ENCODE results near the gene KITLG. TPM values are rescaled to one million over a fixed set of nuclear protein-coding genes. Genes with fewer than 3 reads are reported as not detected.
"Not testable (repeated sequence)": the region's sequence is repeated elsewhere in the genome, so short reads cannot be mapped to it uniquely, and the experiment has no call there.

KITLG gene
- total RNA-seq, 2 donors from 2014 or later = 0.50 TPM; not detected in 1

GRCh38 chr12:88516811-88517210 is 63.5 kb downstream of the KITLG start:
- DNase-seq (no peak), ATAC-seq (no peak)
- Mint-ChIP-seq H3K4me3 (no peak overlapping the region), H3K36me3 (ENCODE audit: low read depth) (no peaks in the 10 kb centered on the region), H3K27ac (no peak overlapping the region), H3K27me3 (no peaks in the 10 kb centered on the region), H3K4me1 (peaks cover 2% of the 10 kb centered on the region)
- H3K9me3 ChIP-seq (ENCODE audit: control insufficient read depth, low read length, poor library complexity, severe bottlenecking) = no peaks in the 10 kb centered on the region

GRCh38 chr12:88510843-88511242 is 69.4 kb downstream of the KITLG start:
- no peak for DNase-seq
- H3K9me3 ChIP-seq (ENCODE audit: control insufficient read depth, low read length, poor library complexity, severe bottlenecking) = no peaks in the 10 kb centered on the region
- no peak for ATAC-seq
- Mint-ChIP-seq H3K4me1 (no peaks in the 10 kb centered on the region), H3K27ac (no peak overlapping the region), H3K27me3 (no peaks in the 10 kb centered on the region), H3K36me3 (ENCODE audit: low read depth) (no peaks in the 10 kb centered on the region), H3K4me3 (no peak overlapping the region)

GRCh38 chr12:88509851-88510250 is 70.4 kb downstream of the KITLG start:
- H3K9me3 ChIP-seq (ENCODE audit: control insufficient read depth, low read length, poor library complexity, severe bottlenecking) = no peaks in the 10 kb centered on the region
- no peaks in the 10 kb centered on the region for H3K4me1 Mint-ChIP-seq
- no peaks in the 10 kb centered on the region for H3K36me3 Mint-ChIP-seq (ENCODE audit: low read depth)
- ATAC-seq = no peak
- H3K27ac Mint-ChIP-seq = no peak overlapping the region
- no peaks in the 10 kb centered on the region for H3K27me3 Mint-ChIP-seq
- H3K4me3 Mint-ChIP-seq = no peak overlapping the region
- no peak for DNase-seq

- no peaks in the 10 kb centered on the region for H3K9me3 ChIP-seq (ENCODE audit: control insufficient read depth, low read length, poor library complexity, severe bottlenecking)
- Mint-ChIP-seq H3K27ac (no peak overlapping the region), H3K4me1 (no peaks in the 10 kb centered on the region), H3K36me3 (ENCODE audit: low read depth) (no peaks in the 10 kb centered on the region), H3K27me3 (no peaks in the 10 kb centered on the region), H3K4me3 (no peak overlapping the region)
- ATAC-seq = no peak
- DNase-seq = no peak
Observed at GRCh38 chr12:88509347-88509746, 70.9 kb downstream of the KITLG start.

- not testable (repeated sequence) for H3K27ac Mint-ChIP-seq; H3K27me3 Mint-ChIP-seq; H3K9me3 ChIP-seq (ENCODE audit: control insufficient read depth, low read length, poor library complexity, severe bottlenecking); ATAC-seq; H3K4me3 Mint-ChIP-seq; H3K36me3 Mint-ChIP-seq (ENCODE audit: low read depth); H3K4me1 Mint-ChIP-seq; DNase-seq
Observed at GRCh38 chr12:88507851-88508250, 72.4 kb downstream of the KITLG start.

DNA sequence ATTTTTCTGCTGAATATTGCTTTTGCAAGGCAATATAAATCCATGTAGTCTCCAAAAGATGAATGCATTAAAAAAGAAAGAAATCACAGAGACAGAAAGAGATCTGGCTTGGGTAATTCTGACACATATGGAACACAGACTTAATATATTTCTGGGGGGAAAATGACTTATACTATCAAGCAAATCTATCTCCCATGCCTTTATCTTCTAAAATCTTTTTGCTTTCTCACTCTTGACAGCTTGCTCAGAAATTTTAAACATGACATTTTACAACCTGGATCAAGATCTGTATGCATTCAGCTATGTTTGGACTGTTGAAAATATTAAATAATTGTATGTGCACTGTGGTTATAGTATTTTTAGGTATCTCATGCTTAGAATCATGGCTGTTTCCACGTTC is 73.0 kb downstream of the KITLG start:
- H3K4me3 Mint-ChIP-seq = no peak overlapping the region

DNA sequence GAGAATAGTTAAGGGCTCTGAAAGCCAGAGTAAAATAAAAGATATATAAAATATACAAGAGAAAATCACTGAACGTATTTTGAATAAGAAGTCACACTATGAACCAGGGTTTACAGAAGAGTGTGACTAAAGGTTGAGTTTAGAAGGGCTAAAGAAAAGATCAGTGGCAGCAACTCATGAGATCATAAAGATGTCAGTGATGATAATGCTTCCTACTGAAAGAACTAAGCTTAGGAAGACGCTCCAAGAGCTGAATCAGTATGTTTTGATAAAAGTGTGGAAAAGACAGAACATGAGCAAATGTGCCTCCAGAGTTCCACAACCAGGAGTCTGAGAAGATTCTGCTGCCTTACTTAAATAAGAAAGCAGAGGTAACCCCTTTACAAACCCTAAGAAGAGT is 74.6 kb downstream of the KITLG start:
- Mint-ChIP-seq H3K36me3 (ENCODE audit: low read depth) (no peaks in the 10 kb centered on the region), H3K27me3 (no peaks in the 10 kb centered on the region), H3K4me3 (no peak overlapping the region), H3K27ac (no peak overlapping the region), H3K4me1 (no peaks in the 10 kb centered on the region)
- H3K9me3 ChIP-seq (ENCODE audit: control insufficient read depth, low read length, poor library complexity, severe bottlenecking) = no peaks in the 10 kb centered on the region
- DNase-seq (no peak), ATAC-seq (no peak)

More for the DNA sequence above, 73.0 kb downstream of the KITLG start:
- ATAC-seq = no peak
- no peaks in the 10 kb centered on the region for H3K27me3 Mint-ChIP-seq
- no peaks in the 10 kb centered on the region for H3K36me3 Mint-ChIP-seq (ENCODE audit: low read depth)
- H3K27ac Mint-ChIP-seq = no peak overlapping the region
- no peaks in the 10 kb centered on the region for H3K9me3 ChIP-seq (ENCODE audit: control insufficient read depth, low read length, poor library complexity, severe bottlenecking)
- H3K4me1 Mint-ChIP-seq = no peaks in the 10 kb centered on the region
- no peak for DNase-seq

- no peak for ATAC-seq
- DNase-seq = no peak
- H3K4me1 Mint-ChIP-seq = no peaks in the 10 kb centered on the region
- H3K27ac Mint-ChIP-seq = no peak overlapping the region
- H3K36me3 Mint-ChIP-seq (ENCODE audit: low read depth) = no peaks in the 10 kb centered on the region
- no peaks in the 10 kb centered on the region for H3K9me3 ChIP-seq (ENCODE audit: control insufficient read depth, low read length, poor library complexity, severe bottlenecking)
- no peaks in the 10 kb centered on the region for H3K27me3 Mint-ChIP-seq
- no peak overlapping the region for H3K4me3 Mint-ChIP-seq
Observed at GRCh38 chr12:88503281-88503703, 77.0 kb downstream of the KITLG start.

- H3K27me3 Mint-ChIP-seq = no peaks in the 10 kb centered on the region
- no peak overlapping the region for H3K27ac Mint-ChIP-seq
- ATAC-seq (no peak), DNase-seq (no peak)
- H3K36me3 Mint-ChIP-seq (ENCODE audit: low read depth) = no peaks in the 10 kb centered on the region
- H3K4me1 Mint-ChIP-seq = no peaks in the 10 kb centered on the region
- no peak overlapping the region for H3K4me3 Mint-ChIP-seq
- H3K9me3 ChIP-seq (ENCODE audit: control insufficient read depth, low read length, poor library complexity, severe bottlenecking) = no peaks in the 10 kb centered on the region
Observed at GRCh38 chr12:88501972-88502938, 78.0 kb downstream of the KITLG start.

DNA sequence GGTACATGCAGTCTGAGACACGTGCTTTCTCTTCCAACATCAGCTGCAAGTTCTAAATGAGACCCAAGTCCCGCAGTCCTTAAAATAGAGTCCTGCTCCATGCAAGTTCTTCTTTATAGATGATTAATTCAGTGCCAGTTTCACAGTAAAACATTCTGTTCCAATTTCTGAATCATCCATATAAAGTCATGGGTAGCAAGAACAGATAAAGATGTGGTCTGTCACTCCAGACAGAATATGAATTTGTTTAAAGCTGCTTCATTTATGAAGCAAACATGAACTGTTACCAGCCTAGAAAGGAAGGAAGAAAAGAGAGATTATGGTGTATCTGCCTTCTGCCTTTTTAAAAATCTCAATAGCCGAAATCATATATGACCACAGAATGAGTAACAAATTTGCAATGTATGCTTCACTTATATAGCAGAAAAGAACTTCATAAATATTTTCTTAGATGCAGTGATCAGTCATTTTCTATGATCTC is 83.3 kb downstream of the KITLG start:
- Mint-ChIP-seq H3K27me3 (no peaks in the 10 kb centered on the region), H3K36me3 (ENCODE audit: low read depth) (no peaks in the 10 kb centered on the region), H3K27ac (no peak overlapping the region), H3K4me3 (no peak overlapping the region), H3K4me1 (no peaks in the 10 kb centered on the region)
- no peak for DNase-seq
- ATAC-seq = no peak
- no peaks in the 10 kb centered on the region for H3K9me3 ChIP-seq (ENCODE audit: control insufficient read depth, low read length, poor library complexity, severe bottlenecking)

DNA sequence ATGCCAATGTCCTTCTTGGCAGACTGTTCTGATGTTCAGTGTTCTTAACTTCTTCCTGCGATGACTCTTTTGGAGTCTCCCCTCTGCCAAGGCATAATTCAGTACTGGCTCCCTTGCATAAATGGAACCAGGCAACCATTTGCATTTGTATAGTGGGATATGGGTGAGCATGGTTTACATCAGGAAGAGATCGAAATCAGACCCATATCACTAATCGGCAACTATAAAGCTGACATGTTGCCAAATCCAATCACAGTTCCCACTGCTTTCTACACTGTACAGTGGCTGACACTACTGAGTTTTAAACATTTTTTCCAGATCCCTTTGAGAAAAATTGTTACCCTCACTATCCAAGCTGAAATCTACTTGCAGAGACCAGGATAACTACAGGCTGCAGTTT is 83.8 kb downstream of the KITLG start:
- H3K4me3 Mint-ChIP-seq = no peak overlapping the region
- ATAC-seq = no peak
- no peaks in the 10 kb centered on the region for H3K9me3 ChIP-seq (ENCODE audit: control insufficient read depth, low read length, poor library complexity, severe bottlenecking)
- no peaks in the 10 kb centered on the region for H3K27me3 Mint-ChIP-seq
- no peaks in the 10 kb centered on the region for H3K4me1 Mint-ChIP-seq
- H3K27ac Mint-ChIP-seq = no peak overlapping the region
- H3K36me3 Mint-ChIP-seq (ENCODE audit: low read depth) = no peaks in the 10 kb centered on the region
- no peak for DNase-seq

GRCh38 chr12:88495031-88495430 is 85.2 kb downstream of the KITLG start:
- H3K9me3 ChIP-seq (ENCODE audit: control insufficient read depth, low read length, poor library complexity, severe bottlenecking) = no peaks in the 10 kb centered on the region
- H3K27me3 Mint-ChIP-seq = no peaks in the 10 kb centered on the region
- ATAC-seq (no peak), DNase-seq (no peak)
- H3K27ac Mint-ChIP-seq = no peak overlapping the region
- no peaks in the 10 kb centered on the region for H3K36me3 Mint-ChIP-seq (ENCODE audit: low read depth)
- H3K4me1 Mint-ChIP-seq = no peaks in the 10 kb centered on the region
- H3K4me3 Mint-ChIP-seq = no peak overlapping the region

DNA sequence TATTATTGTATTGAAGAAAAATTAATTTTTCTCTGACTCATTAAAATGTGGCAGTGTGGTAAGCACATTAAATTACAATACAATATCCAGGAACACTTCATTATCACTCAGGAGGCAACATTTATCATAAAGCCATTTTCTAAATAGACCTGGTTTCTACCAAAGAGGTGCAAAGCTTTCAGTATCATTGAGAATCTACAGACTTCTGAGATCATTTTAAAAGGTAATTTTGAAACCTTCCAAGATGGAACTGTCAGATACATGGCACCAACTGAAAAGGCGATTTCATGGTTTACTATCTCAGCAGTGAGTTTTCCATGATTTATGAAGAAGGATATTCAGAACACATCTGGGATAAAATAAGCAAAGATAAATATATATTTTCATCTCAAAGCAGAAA is 85.8 kb downstream of the KITLG start:
- Mint-ChIP-seq H3K4me1 (no peaks in the 10 kb centered on the region), H3K4me3 (no peak overlapping the region), H3K27me3 (no peaks in the 10 kb centered on the region), H3K27ac (no peak overlapping the region), H3K36me3 (ENCODE audit: low read depth) (no peaks in the 10 kb centered on the region)
- DNase-seq = no peak
- no peaks in the 10 kb centered on the region for H3K9me3 ChIP-seq (ENCODE audit: control insufficient read depth, low read length, poor library complexity, severe bottlenecking)
- no peak for ATAC-seq

GRCh38 chr12:88493636-88494035 is 86.6 kb downstream of the KITLG start:
- H3K9me3 ChIP-seq (ENCODE audit: control insufficient read depth, low read length, poor library complexity, severe bottlenecking) = no peaks in the 10 kb centered on the region
- ATAC-seq (no peak), DNase-seq (no peak)
- H3K36me3 Mint-ChIP-seq (ENCODE audit: low read depth) = no peaks in the 10 kb centered on the region
- H3K27ac Mint-ChIP-seq = no peak overlapping the region
- H3K27me3 Mint-ChIP-seq = no peaks in the 10 kb centered on the region
- H3K4me1 Mint-ChIP-seq = no peaks in the 10 kb centered on the region
- no peak overlapping the region for H3K4me3 Mint-ChIP-seq
